ENCODE results near the gene MMEL1. TPM values are rescaled to one million over a fixed set of nuclear protein-coding genes. Genes with fewer than 3 reads are reported as not detected.
A peak's percentile ranks its signal among the peaks of the same experiment; 100 is the strongest.

MMEL1 gene
- total RNA-seq, 2 donors from 2014 or later, result not detected

- DNase-seq (ENCODE audit: low spot score) (no peak), ATAC-seq (ENCODE audit: insufficient number of reproducible peaks, low FRiP score, low read depth) (no peak)
- Histone ChIP-seq H3K36me3 (no peaks in the 10 kb centered on the region), H3K27ac (no peak overlapping the region), H3K4me3 (no peak overlapping the region), H3K9me3 (no peaks in the 10 kb centered on the region), H3K4me1 (ENCODE audit: control insufficient read depth in 1 of 2, low read depth in 2 of 2) (peaks cover 15 to 28% of the 10 kb centered on the region in 2 donors), H3K27me3 (replicated peaks; ENCODE audit: insufficient read depth) (no peaks in the 10 kb centered on the region)
- TF ChIP-seq CTCF (IDR thresholded peaks at IDR 0.05), result no peak
These were observed 74.0 kb downstream of the MMEL1 start for GRCh38 chr1:2558861-2559260.

- H3K36me3 ChIP-seq, result no peaks in the 10 kb centered on the region
These were observed 74.4 kb downstream of the MMEL1 start for GRCh38 chr1:2558420-2558819.

GRCh38 chr1:2557482-2558400 is 75.1 kb downstream of the MMEL1 start:
- no peak for ATAC-seq (ENCODE audit: insufficient number of reproducible peaks, low FRiP score, low read depth)
- H3K27ac ChIP-seq, result no peak overlapping the region

More at GRCh38 chr1:2558420-2558819, 74.4 kb downstream of the MMEL1 start:
- no peak overlapping the region for H3K27ac ChIP-seq
- no peaks in the 10 kb centered on the region for H3K9me3 ChIP-seq
- peaks cover 15 to 28% of the 10 kb centered on the region in 2 donors for H3K4me1 ChIP-seq (ENCODE audit: control insufficient read depth in 1 of 2, low read depth in 2 of 2)
- TF ChIP-seq CTCF (IDR thresholded peaks at IDR 0.05), result no peak
- no peak overlapping the region for H3K4me3 ChIP-seq
- H3K27me3 ChIP-seq (replicated peaks; ENCODE audit: insufficient read depth), result no peaks in the 10 kb centered on the region
- DNase-seq (ENCODE audit: low spot score), result no peak
- ATAC-seq (ENCODE audit: insufficient number of reproducible peaks, low FRiP score, low read depth), result no peak

GRCh38 chr1:2556678-2557481 is 75.9 kb downstream of the MMEL1 start:
- ATAC-seq (ENCODE audit: insufficient number of reproducible peaks, low FRiP score, low read depth) (no peak), DNase-seq (ENCODE audit: low spot score) (no peak)
- H3K27ac ChIP-seq, result peak overlapping the region; percentile 63
- no peak for TF ChIP-seq CTCF (IDR thresholded peaks at IDR 0.05)
- H3K4me1 ChIP-seq (ENCODE audit: control insufficient read depth in 1 of 2, low read depth in 2 of 2), result peaks cover 15 to 28% of the 10 kb centered on the region in 2 donors
- H3K9me3 ChIP-seq, result no peaks in the 10 kb centered on the region
- no peaks in the 10 kb centered on the region for H3K27me3 ChIP-seq (replicated peaks; ENCODE audit: insufficient read depth)
- peak overlapping the region; percentile 95 for H3K4me3 ChIP-seq
- H3K36me3 ChIP-seq, result no peaks in the 10 kb centered on the region

More at GRCh38 chr1:2557482-2558400, 75.1 kb downstream of the MMEL1 start:
- no peak for DNase-seq (ENCODE audit: low spot score)
- H3K4me3 ChIP-seq, result peak overlapping the region; percentile 95
- H3K9me3 ChIP-seq, result no peaks in the 10 kb centered on the region
- H3K36me3 ChIP-seq, result no peaks in the 10 kb centered on the region
- no peaks in the 10 kb centered on the region for H3K27me3 ChIP-seq (replicated peaks; ENCODE audit: insufficient read depth)
- no peak for TF ChIP-seq CTCF (IDR thresholded peaks at IDR 0.05)
- H3K4me1 ChIP-seq (ENCODE audit: control insufficient read depth in 1 of 2, low read depth in 2 of 2), result peaks cover 15 to 28% of the 10 kb centered on the region in 2 donors

GRCh38 chr1:2556277-2556677 is 76.5 kb downstream of the MMEL1 start, which contains the start of gene TNFRSF14:
TSS of gene TNFRSF14 (plus strand) at chr1:2556371. CDS start at chr1:2556665, 294 bp downstream.
- no peak for DNase-seq (ENCODE audit: low spot score)
- no peaks in the 10 kb centered on the region for H3K27me3 ChIP-seq (replicated peaks; ENCODE audit: insufficient read depth)
- peaks cover 15 to 28% of the 10 kb centered on the region in 2 donors for H3K4me1 ChIP-seq (ENCODE audit: control insufficient read depth in 1 of 2, low read depth in 2 of 2)
- TF ChIP-seq CTCF (IDR thresholded peaks at IDR 0.05), result no peak
- peak within 1 kb of the TSS; percentile 95 for H3K4me3 ChIP-seq
- H3K27ac ChIP-seq, result peak within 1 kb of the TSS; percentile 63
- H3K36me3 ChIP-seq, result no peaks in the 10 kb centered on the region
- no peaks in the 10 kb centered on the region for H3K9me3 ChIP-seq
- peak; percentile 23 for ATAC-seq (ENCODE audit: insufficient number of reproducible peaks, low FRiP score, low read depth)

Measured in thoracic aorta (tissue), 2 donors.